Measurements from ENCODE around the gene POFUT2. TPM values are rescaled to one million over a fixed set of nuclear protein-coding genes. Genes with fewer than 3 reads are reported as not detected.
"Not testable (repeated sequence)": the region's sequence is repeated elsewhere in the genome, so short reads cannot be mapped to it uniquely, and the experiment has no call there.

The POFUT2 gene
- total and polyA plus RNA-seq, 9 donors, result 25.7 to 52.9 (median 40.1) TPM

- Histone ChIP-seq H3K4me1 (ENCODE audit: insufficient read depth) (peaks cover 39% of the 10 kb centered on the region), H3K36me3 (no peaks in the 10 kb centered on the region), H3K27me3 (no peaks in the 10 kb centered on the region), H3K27ac (peak overlapping the region; percentile 7 to 84), H3K4me3 (no peak overlapping the region), H3K9me3 (no peaks in the 10 kb centered on the region)
- peak; percentile 78 to 89 (median 83) for DNase-seq
- intact Hi-C loops (cut with DNase I), result loop anchor here in 2 of 4 donors (5.0 kb wide), 3 partner anchors 38 to 123 kb away; no protein-coding TSS in a partner anchor
- 32 to 42% (median 35%) methylated on average over 27 of the region's 27 CpGs for WGBS, 3 donors
- TF ChIP-seq POLR2A (IDR thresholded peaks at IDR 0.05) (no peak), CTCF (IDR thresholded peaks at IDR 0.05) (peak; percentile 14 to 82 (median 74))
These were observed 21.6 kb upstream of the POFUT2 start for GRCh38 chr21:45309069-45309986.

- no peaks in the 10 kb centered on the region for H3K9me3 ChIP-seq
- intact Hi-C loops (cut with DNase I), result loop anchor here in 2 of 4 donors (5.0 kb wide), 3 partner anchors 39 to 124 kb away; no protein-coding TSS in a partner anchor
- DNase-seq, result peak; percentile 60 to 71 (median 67)
- TF ChIP-seq CTCF (IDR thresholded peaks at IDR 0.05) (no peak), EP300 (IDR thresholded peaks at IDR 0.05) (no peak), POLR2A (IDR thresholded peaks at IDR 0.05) (no peak)
- no peaks in the 10 kb centered on the region for H3K27me3 ChIP-seq
- H3K4me3 ChIP-seq, result no peak overlapping the region
- H3K4me1 ChIP-seq (ENCODE audit: insufficient read depth), result peaks cover 39% of the 10 kb centered on the region
- H3K36me3 ChIP-seq, result no peaks in the 10 kb centered on the region
- 45 to 48% (median 48%) methylated on average over 24 to 27 of the region's 27 CpGs for WGBS, 3 donors
- peak overlapping the region; percentile 7 to 84 for H3K27ac ChIP-seq
These were observed 20.7 kb upstream of the POFUT2 start for GRCh38 chr21:45308194-45309068.

- WGBS, 3 donors, result 67 to 77% (median 69%) methylated on average over 17 of the region's 17 CpGs
- peaks cover 39% of the 10 kb centered on the region for H3K4me1 ChIP-seq (ENCODE audit: insufficient read depth)
- DNase-seq, result peak in 4 of 5 donors; percentile 21 to 32 (median 26)
These were observed 20.0 kb upstream of the POFUT2 start for GRCh38 chr21:45307597-45308158.

GRCh38 chr21:45306832-45307571, 19.3 kb upstream of the POFUT2 start:
- Histone ChIP-seq H3K36me3 (no peaks in the 10 kb centered on the region), H3K4me3 (no peak overlapping the region), H3K27me3 (no peaks in the 10 kb centered on the region), H3K9me3 (no peaks in the 10 kb centered on the region), H3K4me1 (ENCODE audit: insufficient read depth) (peaks cover 41% of the 10 kb centered on the region), H3K27ac (peak overlapping the region; percentile 84 to 90)
- peak; percentile 90 to 95 (median 94) for DNase-seq
- 7 to 13% (median 10%) methylated on average over 25 to 33 of the region's 33 CpGs for WGBS, 3 donors
- peak; percentile 57 for TF ChIP-seq POLR2A (IDR thresholded peaks at IDR 0.05)
- peak; percentile 96 for TF ChIP-seq EP300 (IDR thresholded peaks at IDR 0.05)
- TF ChIP-seq CTCF (IDR thresholded peaks at IDR 0.05), result peak in 2 of 3 donors; percentile 17 to 21
- intact Hi-C loops (cut with DNase I), result loop anchor here in 2 of 4 donors (5.0 kb wide), 3 partner anchors 40 to 125 kb away; no protein-coding TSS in a partner anchor

More at GRCh38 chr21:45307597-45308158, 20.0 kb upstream of the POFUT2 start:
- H3K27me3 ChIP-seq, H3K9me3 ChIP-seq, H3K36me3 ChIP-seq, H3K4me3 ChIP-seq: not testable (repeated sequence)
- peak overlapping the region; percentile 65 to 90 for H3K27ac ChIP-seq
- intact Hi-C loops (cut with DNase I), result loop anchor here in 2 of 4 donors (5.0 kb wide), 3 partner anchors 40 to 125 kb away; no protein-coding TSS in a partner anchor

Data from ovary (tissue), 9 donors.